IMR-90 (cell line): ENCODE measurements around the gene PMF1.

ENCODE experiments used
- BHLHE40 ChIP-seq: fragments of 150-350 bp; IDR thresholded peaks from 2 replicates; pipeline ENCODE4 v1.6.1; 2016; ENCODE audit warnings: mild to moderate bottlenecking, low read depth, low read length
- CEBPB ChIP-seq: IDR thresholded peaks from 2 replicates; pipeline ENCODE4 v1.6.1; 2012; ENCODE audit warnings: low read depth, low read length, improper control_type of control experiment
- FOS ChIP-seq: fragments of 150-350 bp; IDR thresholded peaks from 2 replicates; pipeline ENCODE4 v1.6.1; 2016; ENCODE audit warnings: low read depth, low read length
- MAFK ChIP-seq: IDR thresholded peaks from 2 replicates; pipeline ENCODE4 v1.6.1; 2012; ENCODE audit warnings: low read depth, low read length, improper control_type of control experiment
- MXI1 ChIP-seq: IDR thresholded peaks from 2 replicates; pipeline ENCODE4 v1.6.1; 2012; ENCODE audit warnings: low read depth, mild to moderate bottlenecking, low read length, moderate library complexity, borderline replicate concordance
- POLR2A ChIP-seq: IDR thresholded peaks from 2 replicates; pipeline ENCODE4 v1.6.1; 2012; ENCODE audit warnings: mild to moderate bottlenecking, low read depth, low read length
- RAD21 ChIP-seq: IDR thresholded peaks from 2 replicates; pipeline ENCODE4 v1.6.1; 2012; ENCODE audit warnings: low read length, improper control_type of control experiment
- RCOR1 ChIP-seq: IDR thresholded peaks from 2 replicates; pipeline ENCODE4 v1.6.1; 2012; ENCODE audit warnings: mild to moderate bottlenecking, low read length, improper control_type of control experiment; ENCODE audit not compliant: insufficient replicate concordance
- RFX5 ChIP-seq: IDR thresholded peaks from 2 replicates; pipeline ENCODE4 v1.8.0; 2012; ENCODE audit warnings: low read depth, mild to moderate bottlenecking, low read length, moderate library complexity
- SMC3 ChIP-seq: fragments of 150-350 bp; IDR thresholded peaks from 2 replicates; pipeline ENCODE4 v1.6.1; 2016; ENCODE audit warnings: low read depth, mild to moderate bottlenecking, antibody characterized with exemption, low read length, moderate library complexity
- TF ChIP-seq, protein P1 (sequence below): conservative IDR thresholded peaks from 2 replicates; pipeline ENCODE4 v1.5.1; 2012; ENCODE audit warnings: mild to moderate bottlenecking, low read depth, low read length, improper control_type of control experiment
- TF ChIP-seq, protein P2 (sequence below): fragments of 150-350 bp; IDR thresholded peaks from 2 replicates; pipeline ENCODE4 v1.6.1; 2016; ENCODE audit warnings: low read depth, mild to moderate bottlenecking, low read length, moderate library complexity, borderline replicate concordance
- TF ChIP-seq, protein P3 (sequence below): fragments of 150-350 bp; IDR thresholded peaks from 2 replicates; pipeline ENCODE4 v1.6.1; 2017; ENCODE audit warnings: mild to moderate bottlenecking, antibody characterized with exemption, low read length, low read depth

DNA sequence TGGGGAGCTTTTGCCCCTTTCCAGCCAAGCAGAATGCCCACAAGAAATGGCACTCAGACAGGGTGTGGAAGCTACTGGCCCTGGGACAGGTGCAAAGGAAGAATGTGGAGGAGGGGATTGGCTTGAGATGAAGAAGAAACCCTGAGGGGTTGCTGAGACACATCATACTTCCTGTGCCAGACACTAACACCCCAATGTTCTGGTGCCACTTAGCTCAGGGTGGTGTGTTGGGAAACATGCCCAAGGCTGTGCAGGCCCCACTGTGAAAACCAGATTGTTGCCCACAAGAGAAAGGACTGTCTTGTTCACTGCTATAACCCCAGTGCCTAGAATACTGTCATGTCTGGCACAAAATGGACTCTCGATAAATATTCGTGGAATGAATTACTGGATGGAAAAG is 44.9 kb downstream of the PMF1 start:
- TF ChIP-seq, protein P1, sequence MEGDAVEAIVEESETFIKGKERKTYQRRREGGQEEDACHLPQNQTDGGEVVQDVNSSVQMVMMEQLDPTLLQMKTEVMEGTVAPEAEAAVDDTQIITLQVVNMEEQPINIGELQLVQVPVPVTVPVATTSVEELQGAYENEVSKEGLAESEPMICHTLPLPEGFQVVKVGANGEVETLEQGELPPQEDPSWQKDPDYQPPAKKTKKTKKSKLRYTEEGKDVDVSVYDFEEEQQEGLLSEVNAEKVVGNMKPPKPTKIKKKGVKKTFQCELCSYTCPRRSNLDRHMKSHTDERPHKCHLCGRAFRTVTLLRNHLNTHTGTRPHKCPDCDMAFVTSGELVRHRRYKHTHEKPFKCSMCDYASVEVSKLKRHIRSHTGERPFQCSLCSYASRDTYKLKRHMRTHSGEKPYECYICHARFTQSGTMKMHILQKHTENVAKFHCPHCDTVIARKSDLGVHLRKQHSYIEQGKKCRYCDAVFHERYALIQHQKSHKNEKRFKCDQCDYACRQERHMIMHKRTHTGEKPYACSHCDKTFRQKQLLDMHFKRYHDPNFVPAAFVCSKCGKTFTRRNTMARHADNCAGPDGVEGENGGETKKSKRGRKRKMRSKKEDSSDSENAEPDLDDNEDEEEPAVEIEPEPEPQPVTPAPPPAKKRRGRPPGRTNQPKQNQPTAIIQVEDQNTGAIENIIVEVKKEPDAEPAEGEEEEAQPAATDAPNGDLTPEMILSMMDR: no peak
- TF ChIP-seq POLR2A (no peak), RFX5 (no peak), SMC3 (no peak), RAD21 (no peak), RCOR1 (no peak), FOS (no peak), MXI1 (no peak), MAFK (no peak), BHLHE40 (no peak), CEBPB (no peak)
- TF ChIP-seq, protein P2, sequence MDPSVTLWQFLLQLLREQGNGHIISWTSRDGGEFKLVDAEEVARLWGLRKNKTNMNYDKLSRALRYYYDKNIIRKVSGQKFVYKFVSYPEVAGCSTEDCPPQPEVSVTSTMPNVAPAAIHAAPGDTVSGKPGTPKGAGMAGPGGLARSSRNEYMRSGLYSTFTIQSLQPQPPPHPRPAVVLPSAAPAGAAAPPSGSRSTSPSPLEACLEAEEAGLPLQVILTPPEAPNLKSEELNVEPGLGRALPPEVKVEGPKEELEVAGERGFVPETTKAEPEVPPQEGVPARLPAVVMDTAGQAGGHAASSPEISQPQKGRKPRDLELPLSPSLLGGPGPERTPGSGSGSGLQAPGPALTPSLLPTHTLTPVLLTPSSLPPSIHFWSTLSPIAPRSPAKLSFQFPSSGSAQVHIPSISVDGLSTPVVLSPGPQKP: no peak
- TF ChIP-seq, protein P3, sequence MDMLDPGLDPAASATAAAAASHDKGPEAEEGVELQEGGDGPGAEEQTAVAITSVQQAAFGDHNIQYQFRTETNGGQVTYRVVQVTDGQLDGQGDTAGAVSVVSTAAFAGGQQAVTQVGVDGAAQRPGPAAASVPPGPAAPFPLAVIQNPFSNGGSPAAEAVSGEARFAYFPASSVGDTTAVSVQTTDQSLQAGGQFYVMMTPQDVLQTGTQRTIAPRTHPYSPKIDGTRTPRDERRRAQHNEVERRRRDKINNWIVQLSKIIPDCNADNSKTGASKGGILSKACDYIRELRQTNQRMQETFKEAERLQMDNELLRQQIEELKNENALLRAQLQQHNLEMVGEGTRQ: no peak
